ENCODE measurements around the gene NME4. TPM values are rescaled to one million over a fixed set of nuclear protein-coding genes. Genes with fewer than 3 reads are reported as not detected.

NME4 gene
- total RNA-seq, 1 donor from 2014 or later: 101 TPM

- DNase-seq: no peak
- Histone ChIP-seq H3K27me3 (ENCODE audit: low read depth) (no peaks in the 10 kb centered on the region), H3K9me3 (replicated peaks) (no peaks in the 10 kb centered on the region), H3K4me3 (no peak overlapping the region), H3K4me1 (peaks cover 33% of the 10 kb centered on the region), H3K27ac (replicated peaks) (no peak overlapping the region), H3K36me3 (peaks cover 13% of the 10 kb centered on the region)
- intact Hi-C loops (cut with micrococcal nuclease): no loop called here
- no peak for TF ChIP-seq CTCF (IDR thresholded peaks at IDR 0.05; ENCODE audit: borderline replicate concordance)
Observed at GRCh38 chr16:430904-431303, 33.9 kb downstream of the NME4 start.

- Histone ChIP-seq H3K4me3 (no peak overlapping the region), H3K4me1 (no peaks in the 10 kb centered on the region), H3K36me3 (no peaks in the 10 kb centered on the region), H3K27me3 (ENCODE audit: low read depth) (no peaks in the 10 kb centered on the region), H3K9me3 (replicated peaks) (no peaks in the 10 kb centered on the region), H3K27ac (replicated peaks) (no peak overlapping the region)
- intact Hi-C loops (cut with micrococcal nuclease): no loop called here
- TF ChIP-seq CTCF (IDR thresholded peaks at IDR 0.05; ENCODE audit: borderline replicate concordance): no peak
- no peak for DNase-seq
Observed at GRCh38 chr16:440627-441026, 43.6 kb downstream of the NME4 start.

GRCh38 chr16:441447-441846, 44.4 kb downstream of the NME4 start:
- no peak overlapping the region for H3K27ac ChIP-seq (replicated peaks)
- H3K9me3 ChIP-seq (replicated peaks): no peaks in the 10 kb centered on the region
- H3K27me3 ChIP-seq (ENCODE audit: low read depth): no peaks in the 10 kb centered on the region
- TF ChIP-seq CTCF (IDR thresholded peaks at IDR 0.05; ENCODE audit: borderline replicate concordance): no peak
- H3K4me1 ChIP-seq: no peaks in the 10 kb centered on the region
- H3K4me3 ChIP-seq: no peak overlapping the region
- DNase-seq: no peak
- intact Hi-C loops (cut with micrococcal nuclease): no loop called here
- H3K36me3 ChIP-seq: no peaks in the 10 kb centered on the region

- Histone ChIP-seq H3K4me1 (no peaks in the 10 kb centered on the region), H3K4me3 (no peak overlapping the region), H3K9me3 (replicated peaks) (no peaks in the 10 kb centered on the region), H3K27ac (replicated peaks) (no peak overlapping the region), H3K27me3 (ENCODE audit: low read depth) (no peaks in the 10 kb centered on the region), H3K36me3 (no peaks in the 10 kb centered on the region)
- intact Hi-C loops (cut with micrococcal nuclease): no loop called here
- no peak for DNase-seq
- TF ChIP-seq CTCF (IDR thresholded peaks at IDR 0.05; ENCODE audit: borderline replicate concordance): no peak
Observed at GRCh38 chr16:442976-443375, 46.0 kb downstream of the NME4 start.

- Histone ChIP-seq H3K4me3 (no peak overlapping the region), H3K36me3 (no peaks in the 10 kb centered on the region), H3K27ac (replicated peaks) (no peak overlapping the region), H3K27me3 (ENCODE audit: low read depth) (no peaks in the 10 kb centered on the region), H3K9me3 (replicated peaks) (no peaks in the 10 kb centered on the region), H3K4me1 (no peaks in the 10 kb centered on the region)
- TF ChIP-seq CTCF (IDR thresholded peaks at IDR 0.05; ENCODE audit: borderline replicate concordance): no peak
- DNase-seq: no peak
- intact Hi-C loops (cut with micrococcal nuclease): no loop called here
Observed at GRCh38 chr16:444027-444426, 47.0 kb downstream of the NME4 start.

- no peak overlapping the region for H3K27ac ChIP-seq (replicated peaks)
- H3K4me1 ChIP-seq: peaks cover 5% of the 10 kb centered on the region
- intact Hi-C loops (cut with micrococcal nuclease): no loop called here
- DNase-seq: no peak
- H3K27me3 ChIP-seq (ENCODE audit: low read depth): no peaks in the 10 kb centered on the region
- TF ChIP-seq CTCF (IDR thresholded peaks at IDR 0.05; ENCODE audit: borderline replicate concordance): no peak
- H3K36me3 ChIP-seq: no peaks in the 10 kb centered on the region
- no peak overlapping the region for H3K4me3 ChIP-seq
- H3K9me3 ChIP-seq (replicated peaks): no peaks in the 10 kb centered on the region
Observed at GRCh38 chr16:445566-445965, 48.6 kb downstream of the NME4 start.

Measured in left ventricle myocardium inferior (tissue), 1 donor.